Sigmoid colon (tissue), 7 donors: ENCODE measurements around the gene TRPM6. TPM values are rescaled to one million over a fixed set of nuclear protein-coding genes. Genes with fewer than 3 reads are reported as not detected.

ENCODE experiments used
- DNase-seq: peaks from one replicate; pipeline ENCODE4 v3.0.0-alpha.2; 2019
- H3K27ac ChIP-seq, 4 donors: fragments of 200-600 bp; sonication (generic); one replicate each; pipeline ENCODE4 v1.5.1; 2016 to 2019; ENCODE audit warnings: mild to moderate bottlenecking in 1 of 4
- H3K27me3 ChIP-seq, 3 donors: fragments of 200-600 bp; sonication (generic); one replicate each; pipeline ENCODE4 v1.5.1; 2019; ENCODE audit warnings: mild to moderate bottlenecking in 1 of 3
- H3K36me3 ChIP-seq, 4 donors: fragments of 200-600 bp; sonication (generic); one replicate each; pipeline ENCODE4 v1.5.1; 2016 to 2019
- H3K4me1 ChIP-seq, 4 donors: fragments of 200-600 bp; sonication (generic); one replicate each; pipeline ENCODE4 v1.5.1; 2017 to 2019
- H3K4me3 ChIP-seq, 4 donors: fragments of 200-600 bp; sonication (generic); one replicate each; pipeline ENCODE4 v1.5.1; 2017 to 2019; ENCODE audit warnings: mild to moderate bottlenecking in 2 of 4, moderate library complexity in 1 of 4
- H3K9me3 ChIP-seq, 4 donors: fragments of 200-600 bp in 3 of 4; sonication (generic) in 3 of 4; one replicate each; pipeline versions ENCODE4 v1.5.1 to v1.6.1; 2013 to 2019
- EP300 ChIP-seq, 4 donors: sonication (generic); formaldehyde crosslinking; IDR thresholded peaks; one replicate each; pipeline ENCODE4 v1.6.1; 2017; ENCODE audit warnings: antibody characterized with exemption in 4 of 4
- POLR2A ChIP-seq, 2 donors: fragments of 450-650 bp; IDR thresholded peaks; one replicate each; pipeline ENCODE4 v1.6.1; 2016; ENCODE audit warnings: antibody characterized with exemption in 2 of 2, mild to moderate bottlenecking in 2 of 2, moderate library complexity in 2 of 2
- POLR2AphosphoS5 ChIP-seq, 4 donors: sonication (generic); formaldehyde crosslinking; IDR thresholded peaks; one replicate each; pipeline ENCODE4 v1.6.1; 2017; ENCODE audit warnings: antibody characterized with exemption in 4 of 4
- WGBS, 2 donors: extraction: QIAGEN DNeasy Blood & Tissue Kit; methylation state at CpG; one replicate each; pipeline ENCODE4 v1.1.7; 2013; 5-methylcytosine and 5-hydroxymethylcytosine counted together
- intact Hi-C: fragments of 100-400 bp; cut with DNase I; formaldehyde crosslinking; loops from one replicate; pipeline ENCODE4 v1.15.1; 2023
- polyA plus RNA-seq, 3 donors: library from polyadenylated mRNA; stranded (reverse); fragments of 200-250 nt; gene quantifications; one replicate each; pipeline ENCODE4 v1.2.3, GENCODE V29; 2013
- total RNA-seq, 4 donors: library from RNA; depleted of rRNA; stranded (reverse); fragments of >200 nt; gene quantifications; one replicate each; pipeline ENCODE4 v1.1.0, GENCODE V29; 2016
- TF ChIP-seq, protein P1 (sequence below), 4 experiments: fragments of 450-650 bp in 3 of 4; fragments of 200-600 bp in 1 of 4; IDR thresholded peaks; one replicate each; pipeline ENCODE4 v1.5.1; 2016 to 2019; ENCODE audit warnings: antibody characterized with exemption in 4 of 4, mild to moderate bottlenecking in 3 of 4, moderate library complexity in 2 of 4
- donor health status: healthy with polysubstance abuse.
- donor health status: Bipolar disorder and iron deficiency.
- donor health status: healthy.

Gene TRPM6
- total and polyA plus RNA-seq, 7 donors: 0.41 to 12.7 (median 6.7) TPM; not detected in 2

DNA sequence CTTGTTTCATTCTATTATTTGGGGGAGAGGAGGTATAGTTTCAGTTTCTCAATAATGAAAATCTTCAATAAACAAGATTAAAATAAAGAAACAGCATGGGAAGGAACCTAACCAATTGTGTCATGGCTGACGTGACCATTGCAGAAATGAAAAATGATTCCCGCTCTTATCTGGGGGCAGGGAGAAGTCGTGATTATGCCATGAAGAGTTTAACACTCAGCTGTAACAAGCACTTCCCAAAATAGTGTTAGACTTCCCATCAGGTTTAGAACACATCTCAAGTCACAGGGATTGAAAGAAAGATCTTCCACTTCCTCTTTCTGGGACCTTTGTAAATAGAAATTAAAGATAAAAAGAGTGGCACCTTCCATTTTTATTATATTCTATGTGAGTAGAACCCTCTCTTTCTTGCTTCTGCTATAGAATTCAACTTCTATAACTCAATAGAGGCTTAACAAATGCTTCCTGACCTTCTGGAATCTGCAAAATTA, 122.2 kb downstream of the TRPM6 start:
- 53 to 89% methylated on average over 3 of the region's 3 CpGs for WGBS, 2 donors
- no peaks in the 10 kb centered on the region for H3K9me3 ChIP-seq

DNA sequence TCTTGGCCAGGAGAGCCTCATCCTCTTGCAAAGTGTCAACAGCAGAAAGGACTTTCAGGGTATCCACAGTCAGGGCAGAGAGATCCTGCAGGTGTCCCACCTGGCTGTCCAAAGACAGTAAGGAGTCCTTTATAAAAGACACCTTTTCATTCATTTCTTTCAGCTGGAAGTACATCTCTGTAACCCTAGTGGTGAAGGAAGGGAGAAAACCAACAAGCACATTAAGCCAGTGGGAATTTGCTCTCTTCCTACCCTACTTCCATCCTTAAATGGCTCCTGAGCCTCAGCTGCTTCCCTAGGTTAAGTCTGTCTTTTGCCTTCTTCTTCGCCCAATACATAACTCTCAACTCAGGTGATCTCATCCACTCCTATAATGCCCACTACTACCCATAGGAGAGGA, 124.8 kb downstream of the TRPM6 start:
- 98 to 100% methylated on average over 1 of the region's 1 CpG for WGBS, 2 donors
- H3K27me3 ChIP-seq: no peaks in the 10 kb centered on the region
- no peak overlapping the region for H3K27ac ChIP-seq
- no peak for TF ChIP-seq POLR2A (IDR thresholded peaks at IDR 0.05)
- TF ChIP-seq, protein P1, sequence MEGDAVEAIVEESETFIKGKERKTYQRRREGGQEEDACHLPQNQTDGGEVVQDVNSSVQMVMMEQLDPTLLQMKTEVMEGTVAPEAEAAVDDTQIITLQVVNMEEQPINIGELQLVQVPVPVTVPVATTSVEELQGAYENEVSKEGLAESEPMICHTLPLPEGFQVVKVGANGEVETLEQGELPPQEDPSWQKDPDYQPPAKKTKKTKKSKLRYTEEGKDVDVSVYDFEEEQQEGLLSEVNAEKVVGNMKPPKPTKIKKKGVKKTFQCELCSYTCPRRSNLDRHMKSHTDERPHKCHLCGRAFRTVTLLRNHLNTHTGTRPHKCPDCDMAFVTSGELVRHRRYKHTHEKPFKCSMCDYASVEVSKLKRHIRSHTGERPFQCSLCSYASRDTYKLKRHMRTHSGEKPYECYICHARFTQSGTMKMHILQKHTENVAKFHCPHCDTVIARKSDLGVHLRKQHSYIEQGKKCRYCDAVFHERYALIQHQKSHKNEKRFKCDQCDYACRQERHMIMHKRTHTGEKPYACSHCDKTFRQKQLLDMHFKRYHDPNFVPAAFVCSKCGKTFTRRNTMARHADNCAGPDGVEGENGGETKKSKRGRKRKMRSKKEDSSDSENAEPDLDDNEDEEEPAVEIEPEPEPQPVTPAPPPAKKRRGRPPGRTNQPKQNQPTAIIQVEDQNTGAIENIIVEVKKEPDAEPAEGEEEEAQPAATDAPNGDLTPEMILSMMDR (IDR thresholded peaks at IDR 0.05): no peak
- TF ChIP-seq EP300 (IDR thresholded peaks at IDR 0.05): no peak
- TF ChIP-seq POLR2AphosphoS5 (IDR thresholded peaks at IDR 0.05): no peak
- H3K9me3 ChIP-seq: no peaks in the 10 kb centered on the region
- DNase-seq: no peak
- no peak overlapping the region for H3K4me3 ChIP-seq
- no peaks in the 10 kb centered on the region for H3K4me1 ChIP-seq
- intact Hi-C loops: no loop called here
- H3K36me3 ChIP-seq: no peaks in the 10 kb centered on the region

More for the DNA sequence above, 122.2 kb downstream of the TRPM6 start:
- H3K27me3 ChIP-seq: peaks cover 0 to 2% (median 0%) of the 10 kb centered on the region in 3 donors
- intact Hi-C loops: no loop called here
- no peaks in the 10 kb centered on the region for H3K36me3 ChIP-seq
- no peak overlapping the region for H3K27ac ChIP-seq
- no peak overlapping the region for H3K4me3 ChIP-seq
- no peaks in the 10 kb centered on the region for H3K4me1 ChIP-seq
- TF ChIP-seq EP300 (IDR thresholded peaks at IDR 0.05) (no peak), POLR2A (IDR thresholded peaks at IDR 0.05) (no peak), POLR2AphosphoS5 (IDR thresholded peaks at IDR 0.05) (no peak)
- TF ChIP-seq, protein P1 (IDR thresholded peaks at IDR 0.05): no peak
- DNase-seq: no peak

DNA sequence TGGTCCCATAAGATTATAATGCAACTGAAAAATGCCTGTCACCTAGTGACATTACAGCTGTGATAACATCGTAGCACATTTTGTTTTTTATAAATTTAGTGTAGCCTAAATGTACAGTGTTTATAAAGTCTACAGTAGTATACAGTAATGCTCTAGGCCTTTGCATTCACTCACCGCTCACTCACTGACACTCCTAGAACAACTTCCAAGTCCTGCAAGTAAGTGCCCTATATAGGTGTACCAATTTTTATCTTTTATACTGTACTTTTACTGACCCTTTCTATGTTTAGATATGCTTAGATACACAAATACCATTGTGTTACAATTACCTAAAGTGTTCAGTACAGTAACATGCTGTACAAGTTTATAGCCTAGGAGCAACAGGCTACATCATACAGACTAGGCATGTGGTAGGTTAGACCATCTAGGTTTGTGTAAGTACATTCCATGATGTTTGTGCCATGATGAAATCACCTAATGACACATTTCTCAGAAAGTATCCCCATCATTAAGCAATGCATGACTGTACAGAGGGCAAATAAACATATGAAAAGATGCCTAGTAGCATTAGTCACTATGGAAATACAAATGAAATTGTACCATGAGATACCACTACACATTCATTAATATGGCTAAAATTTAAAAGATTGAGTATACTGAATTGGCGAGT, 127.6 kb downstream of the TRPM6 start:
- DNase-seq: no peak
- Histone ChIP-seq H3K4me1 (no peaks in the 10 kb centered on the region), H3K4me3 (no peak overlapping the region), H3K36me3 (no peaks in the 10 kb centered on the region), H3K27me3 (no peaks in the 10 kb centered on the region), H3K27ac (no peak overlapping the region), H3K9me3 (no peaks in the 10 kb centered on the region)
- 90 to 91% methylated on average over 3 of the region's 3 CpGs for WGBS, 2 donors
- TF ChIP-seq POLR2AphosphoS5 (IDR thresholded peaks at IDR 0.05) (no peak), POLR2A (IDR thresholded peaks at IDR 0.05) (no peak), EP300 (IDR thresholded peaks at IDR 0.05) (no peak)
- TF ChIP-seq, protein P1 (IDR thresholded peaks at IDR 0.05): no peak
- intact Hi-C loops: no loop called here

DNA sequence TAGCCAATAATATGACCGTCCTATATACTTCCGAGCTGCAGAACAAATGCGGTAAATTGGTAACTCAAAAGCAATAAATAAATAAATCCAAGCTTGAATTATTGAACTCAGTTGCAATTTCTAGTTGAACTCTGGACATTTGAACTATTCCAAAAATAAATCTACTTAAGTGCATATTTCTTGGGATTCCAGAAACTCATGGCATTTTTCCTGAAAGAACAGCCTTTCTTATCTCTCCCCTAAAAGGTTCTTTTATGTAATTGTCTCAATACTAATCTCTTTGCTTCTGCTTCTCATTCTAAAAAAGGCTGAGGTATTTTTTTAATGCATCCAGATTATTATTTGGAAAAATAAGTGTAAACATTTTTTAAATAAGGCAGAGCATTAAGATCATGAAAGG, 131.7 kb downstream of the TRPM6 start:
- no peak for TF ChIP-seq EP300 (IDR thresholded peaks at IDR 0.05)
- TF ChIP-seq POLR2AphosphoS5 (IDR thresholded peaks at IDR 0.05): no peak
- TF ChIP-seq, protein P1 (IDR thresholded peaks at IDR 0.05): no peak
- no peak for TF ChIP-seq POLR2A (IDR thresholded peaks at IDR 0.05)
- DNase-seq: no peak
- intact Hi-C loops: no loop called here
- no peaks in the 10 kb centered on the region for H3K9me3 ChIP-seq
- no peaks in the 10 kb centered on the region for H3K36me3 ChIP-seq
- whole genome bisulfite sequencing, 2 donors: 89 to 97% methylated on average over 3 of the region's 3 CpGs
- H3K27ac ChIP-seq: no peak overlapping the region
- no peak overlapping the region for H3K4me3 ChIP-seq
- H3K4me1 ChIP-seq: no peaks in the 10 kb centered on the region
- H3K27me3 ChIP-seq: no peaks in the 10 kb centered on the region

DNA sequence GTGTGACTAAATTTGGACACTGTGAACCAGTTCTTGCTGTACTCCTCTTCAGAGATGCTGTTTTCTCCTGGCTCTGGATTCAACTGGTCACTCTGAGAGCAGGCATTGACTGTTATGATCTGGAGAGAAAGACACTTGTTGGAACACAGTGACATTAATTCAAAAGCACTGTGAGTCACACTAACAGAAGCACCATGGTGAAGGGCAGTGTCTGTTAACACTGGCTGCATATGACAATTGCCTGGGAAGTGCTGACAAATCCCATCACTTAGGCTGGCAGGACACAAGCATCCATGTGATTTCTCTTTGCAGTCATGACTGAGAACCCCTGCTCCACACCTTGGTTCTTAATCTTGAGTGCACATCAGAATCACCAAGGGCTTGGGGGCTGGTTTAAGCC, 132.4 kb downstream of the TRPM6 start:
- no peak for DNase-seq
- Histone ChIP-seq H3K4me3 (no peak overlapping the region), H3K36me3 (no peaks in the 10 kb centered on the region), H3K4me1 (no peaks in the 10 kb centered on the region), H3K27ac (no peak overlapping the region), H3K27me3 (no peaks in the 10 kb centered on the region), H3K9me3 (no peaks in the 10 kb centered on the region)
- TF ChIP-seq EP300 (IDR thresholded peaks at IDR 0.05): no peak
- TF ChIP-seq POLR2AphosphoS5 (IDR thresholded peaks at IDR 0.05): no peak
- no peak for TF ChIP-seq POLR2A (IDR thresholded peaks at IDR 0.05)
- TF ChIP-seq, protein P1 (IDR thresholded peaks at IDR 0.05): no peak
- intact Hi-C loops: no loop called here
